Measurements from ENCODE around the gene AGBL5. TPM values are rescaled to one million over a fixed set of nuclear protein-coding genes. Genes with fewer than 3 reads are reported as not detected.

The AGBL5 gene
- total and polyA plus RNA-seq, 4 donors: 8.6 to 22.3 (median 14.4) TPM

- ATAC-seq (ENCODE audit: insufficient read depth, low FRiP score) (no peak), DNase-seq (no peak)
- Histone ChIP-seq H3K27ac (ENCODE audit: low read depth in 1 of 2, low read length in 1 of 2) (no peak overlapping the region), H3K36me3 (ENCODE audit: control insufficient read depth in 4 of 4, insufficient read depth in 4 of 4, low read length in 4 of 4) (peaks cover 0 to 8% (median 4%) of the 10 kb centered on the region in 4 donors), H3K9me3 (ENCODE audit: control insufficient read depth in 4 of 4, insufficient read depth in 3 of 4, low read length in 3 of 4) (no peaks in the 10 kb centered on the region), H3K27me3 (ENCODE audit: control insufficient read depth in 3 of 3, insufficient read depth in 3 of 3, low read length in 2 of 3) (no peaks in the 10 kb centered on the region), H3K4me3 (no peak overlapping the region), H3K9ac (ENCODE audit: insufficient read depth in 1 of 2, low read length in 2 of 2) (no peak overlapping the region), H3K4me1 (ENCODE audit: control insufficient read depth in 5 of 5, insufficient read depth in 5 of 5, low read length in 5 of 5) (peaks cover 2 to 16% (median 13%) of the 10 kb centered on the region in 5 donors)
- TF ChIP-seq CTCF (IDR thresholded peaks at IDR 0.05; ENCODE audit: control extremely low read depth, extremely low read depth): no peak
- 92 to 95% methylated on average over 3 of the region's 3 CpGs for WGBS, 2 donors
Measured at GRCh38 chr2:27018142-27018541, 33.3 kb upstream of the AGBL5 start.

- Histone ChIP-seq H3K27me3 (ENCODE audit: control insufficient read depth in 3 of 3, insufficient read depth in 3 of 3, low read length in 2 of 3) (no peaks in the 10 kb centered on the region), H3K36me3 (ENCODE audit: control insufficient read depth in 4 of 4, insufficient read depth in 4 of 4, low read length in 4 of 4) (peaks cover 0 to 14% (median 7%) of the 10 kb centered on the region in 4 donors), H3K4me3 (no peak overlapping the region), H3K27ac (ENCODE audit: low read depth in 1 of 2, low read length in 1 of 2) (no peak overlapping the region), H3K9ac (ENCODE audit: insufficient read depth in 1 of 2, low read length in 2 of 2) (no peak overlapping the region), H3K9me3 (ENCODE audit: control insufficient read depth in 4 of 4, insufficient read depth in 3 of 4, low read length in 3 of 4) (no peaks in the 10 kb centered on the region), H3K4me1 (ENCODE audit: control insufficient read depth in 5 of 5, insufficient read depth in 5 of 5, low read length in 5 of 5) (peaks cover 2 to 16% (median 13%) of the 10 kb centered on the region in 5 donors)
- DNase-seq: no peak
- ATAC-seq (ENCODE audit: insufficient read depth, low FRiP score): no peak
- no peak for TF ChIP-seq CTCF (IDR thresholded peaks at IDR 0.05; ENCODE audit: control extremely low read depth, extremely low read depth)
- 94 to 95% methylated on average over 9 of the region's 9 CpGs for WGBS, 2 donors
Measured at GRCh38 chr2:27019459-27019858, 32.0 kb upstream of the AGBL5 start.

GRCh38 chr2:27019931-27020855 is 31.3 kb upstream of the AGBL5 start:
- ATAC-seq (ENCODE audit: insufficient read depth, low FRiP score) (no peak), DNase-seq (peak; percentile 18 to 40 (median 28))
- H3K9me3 ChIP-seq (ENCODE audit: control insufficient read depth in 4 of 4, insufficient read depth in 3 of 4, low read length in 3 of 4): no peaks in the 10 kb centered on the region
- no peak overlapping the region for H3K9ac ChIP-seq (ENCODE audit: insufficient read depth in 1 of 2, low read length in 2 of 2)
- no peak overlapping the region for H3K4me3 ChIP-seq
- H3K36me3 ChIP-seq (ENCODE audit: control insufficient read depth in 4 of 4, insufficient read depth in 4 of 4, low read length in 4 of 4): peaks cover 0 to 15% (median 7%) of the 10 kb centered on the region in 4 donors
- H3K27ac ChIP-seq (ENCODE audit: low read depth in 1 of 2, low read length in 1 of 2): no peak overlapping the region
- no peak for TF ChIP-seq CTCF (IDR thresholded peaks at IDR 0.05; ENCODE audit: control extremely low read depth, extremely low read depth)
- H3K4me1 ChIP-seq (ENCODE audit: control insufficient read depth in 5 of 5, insufficient read depth in 5 of 5, low read length in 5 of 5): peaks cover 2 to 16% (median 13%) of the 10 kb centered on the region in 5 donors
- H3K27me3 ChIP-seq (ENCODE audit: control insufficient read depth in 3 of 3, insufficient read depth in 3 of 3, low read length in 2 of 3): no peaks in the 10 kb centered on the region
- WGBS, 2 donors: 71 to 77% methylated on average over 9 of the region's 9 CpGs
